ENCODE data around the gene DISC1.

DISC1 gene

DNA sequence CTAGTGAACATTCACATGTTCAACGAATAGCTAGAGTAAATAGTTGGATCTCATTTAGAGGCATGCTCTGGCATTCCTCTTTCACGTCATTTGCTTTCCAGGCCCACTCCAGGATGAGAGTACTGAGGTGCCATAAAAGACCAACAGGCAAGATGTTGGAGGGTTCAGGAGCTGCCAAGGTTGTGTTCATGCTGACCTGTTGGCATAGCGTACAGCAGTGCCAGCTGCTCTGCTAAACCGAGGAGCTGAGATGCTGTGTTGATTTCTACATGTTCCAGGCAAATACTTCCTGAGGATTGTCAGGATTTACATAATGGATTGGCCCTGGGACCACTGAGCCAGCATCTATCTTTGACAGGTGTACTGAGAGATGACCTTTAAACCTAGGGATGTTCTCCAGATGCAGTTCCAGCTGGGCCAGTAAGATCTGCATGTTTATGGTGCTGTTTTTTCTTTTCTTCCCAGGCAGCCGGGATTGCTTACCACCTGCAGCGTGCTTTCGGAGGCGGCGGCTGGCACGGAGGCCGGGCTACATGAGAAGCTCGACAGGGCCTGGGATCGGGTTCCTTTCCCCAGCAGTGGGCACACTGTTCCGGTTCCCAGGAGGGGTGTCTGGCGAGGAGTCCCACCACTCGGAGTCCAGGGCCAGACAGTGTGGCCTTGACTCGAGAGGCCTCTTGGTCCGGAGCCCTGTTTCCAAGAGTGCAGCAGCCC lies 66.9 kb downstream of the DISC1 start:
- H3K27me3 ChIP-seq (replicated peaks; ENCODE audit: control insufficient read depth, insufficient read depth, low read length), result no peaks in the 10 kb centered on the region
- no peaks in the 10 kb centered on the region for H3K36me3 ChIP-seq (ENCODE audit: control insufficient read depth, insufficient read depth, low read length, severe bottlenecking)
- no peak overlapping the region for H3K4me3 ChIP-seq (ENCODE audit: low read length)
- DNase-seq (ENCODE audit: low read depth), result no peak
- H3K9ac ChIP-seq (ENCODE audit: low read length), result no peak overlapping the region
- no peaks in the 10 kb centered on the region for H3K4me1 ChIP-seq (ENCODE audit: control insufficient read depth, insufficient read depth, low read length)
- H3K9me3 ChIP-seq (ENCODE audit: control insufficient read depth, low read length), result no peaks in the 10 kb centered on the region

DNA sequence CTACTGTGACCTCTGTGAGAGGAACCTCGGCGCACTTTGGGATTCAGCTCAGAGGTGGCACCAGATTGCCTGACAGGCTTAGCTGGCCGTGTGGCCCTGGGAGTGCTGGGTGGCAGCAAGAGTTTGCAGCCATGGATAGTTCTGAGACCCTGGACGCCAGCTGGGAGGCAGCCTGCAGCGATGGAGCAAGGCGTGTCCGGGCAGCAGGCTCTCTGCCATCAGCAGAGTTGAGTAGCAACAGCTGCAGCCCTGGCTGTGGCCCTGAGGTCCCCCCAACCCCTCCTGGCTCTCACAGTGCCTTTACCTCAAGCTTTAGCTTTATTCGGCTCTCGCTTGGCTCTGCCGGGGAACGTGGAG lies 67.5 kb downstream of the DISC1 start:
- DNase-seq (ENCODE audit: low read depth), result no peak
- Histone ChIP-seq H3K4me1 (ENCODE audit: control insufficient read depth, insufficient read depth, low read length) (no peaks in the 10 kb centered on the region), H3K4me3 (ENCODE audit: low read length) (no peak overlapping the region), H3K36me3 (ENCODE audit: control insufficient read depth, insufficient read depth, low read length, severe bottlenecking) (no peaks in the 10 kb centered on the region), H3K9ac (ENCODE audit: low read length) (no peak overlapping the region), H3K9me3 (ENCODE audit: control insufficient read depth, low read length) (no peaks in the 10 kb centered on the region), H3K27me3 (replicated peaks; ENCODE audit: control insufficient read depth, insufficient read depth, low read length) (no peaks in the 10 kb centered on the region)

DNA sequence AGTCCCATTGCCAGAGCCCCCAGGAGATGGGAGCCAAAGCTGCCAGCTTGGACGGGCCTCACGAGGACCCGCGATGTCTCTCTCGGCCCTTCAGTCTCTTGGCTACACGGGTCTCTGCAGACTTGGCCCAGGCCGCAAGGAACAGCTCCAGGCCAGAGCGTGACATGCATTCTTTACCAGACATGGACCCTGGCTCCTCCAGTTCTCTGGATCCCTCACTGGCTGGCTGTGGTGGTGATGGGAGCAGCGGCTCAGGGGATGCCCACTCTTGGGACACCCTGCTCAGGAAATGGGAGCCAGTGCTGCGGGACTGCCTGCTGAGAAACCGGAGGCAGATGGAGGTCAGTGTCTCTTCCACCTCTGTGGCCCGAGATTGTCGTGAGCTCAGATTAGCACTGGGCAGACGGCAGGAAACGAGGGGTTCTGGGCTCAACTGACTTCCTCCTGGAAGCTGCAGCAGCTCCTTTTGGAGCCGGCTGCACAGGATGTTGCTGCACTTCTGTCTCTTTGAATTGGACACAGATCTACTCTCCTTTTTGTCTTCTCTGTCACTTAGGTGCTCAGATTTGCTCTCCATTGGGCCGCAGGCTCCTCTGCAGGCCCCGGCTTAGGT lies 68.0 kb downstream of the DISC1 start:
- Histone ChIP-seq H3K9me3 (ENCODE audit: control insufficient read depth, low read length) (no peaks in the 10 kb centered on the region), H3K9ac (ENCODE audit: low read length) (no peak overlapping the region), H3K36me3 (ENCODE audit: control insufficient read depth, insufficient read depth, low read length, severe bottlenecking) (no peaks in the 10 kb centered on the region), H3K27me3 (replicated peaks; ENCODE audit: control insufficient read depth, insufficient read depth, low read length) (no peaks in the 10 kb centered on the region), H3K4me1 (ENCODE audit: control insufficient read depth, insufficient read depth, low read length) (no peaks in the 10 kb centered on the region), H3K4me3 (ENCODE audit: low read length) (no peak overlapping the region)
- no peak for DNase-seq (ENCODE audit: low read depth)

DNA sequence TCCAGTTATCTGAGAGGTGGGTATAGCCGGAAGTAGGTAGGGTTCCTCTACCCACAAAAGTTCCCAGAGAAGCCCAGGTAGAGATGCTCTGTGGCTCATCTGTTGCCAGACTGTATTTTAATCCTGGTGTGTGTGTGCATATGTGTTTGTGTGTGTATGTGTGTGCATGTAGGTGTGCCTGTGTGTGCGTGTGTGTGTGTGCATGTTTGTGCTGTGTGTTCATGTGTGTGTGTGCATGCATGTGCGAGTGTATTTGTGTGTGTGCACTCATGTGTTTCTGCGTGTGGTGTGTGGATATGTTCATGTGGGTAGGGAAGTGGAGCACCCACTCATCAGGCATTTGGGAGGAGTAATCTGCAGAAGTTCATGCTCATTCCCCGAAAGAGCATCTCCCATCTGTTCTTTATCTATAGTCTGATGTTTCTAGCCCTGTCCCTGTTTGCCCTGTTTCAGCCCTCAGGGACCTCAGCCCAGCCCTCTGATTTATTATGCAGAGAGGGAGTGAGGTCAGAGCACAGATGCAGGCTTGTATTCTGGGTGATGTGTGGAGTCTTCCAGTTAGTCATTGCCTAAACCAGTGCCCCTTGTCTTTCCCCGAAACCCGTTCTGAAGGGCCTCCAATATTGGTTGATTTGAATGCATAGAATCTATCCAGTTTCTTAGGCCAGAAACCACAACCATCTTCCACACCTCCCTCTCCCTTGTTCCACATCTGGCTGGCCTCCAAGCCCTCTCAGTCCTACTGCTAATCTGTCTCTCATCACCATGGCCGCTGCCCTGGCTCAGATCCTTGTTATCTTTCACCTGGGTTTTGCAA lies 69.1 kb downstream of the DISC1 start:
- no peak for DNase-seq (ENCODE audit: low read depth)
- Histone ChIP-seq H3K4me3 (ENCODE audit: low read length) (no peak overlapping the region), H3K9ac (ENCODE audit: low read length) (no peak overlapping the region)

DNA sequence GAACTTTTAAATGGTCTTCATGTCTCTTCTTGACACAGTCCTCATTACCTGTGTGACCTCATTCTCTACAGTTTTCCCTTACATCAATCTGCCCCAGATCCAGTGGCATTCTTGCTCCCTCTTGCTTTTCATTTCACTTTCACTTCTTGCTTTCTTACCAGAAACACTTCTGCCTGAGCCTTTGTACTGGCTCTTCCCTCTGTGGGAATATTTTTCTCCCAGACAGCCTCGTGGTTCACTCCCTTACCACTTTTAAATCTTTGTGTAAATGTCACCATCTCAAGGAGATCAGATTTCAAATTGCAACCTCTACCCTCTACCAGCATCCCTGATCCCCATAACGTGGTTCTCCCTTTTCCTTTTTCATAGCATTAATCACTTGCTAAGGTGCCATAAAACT lies 73.2 kb downstream of the DISC1 start:
- Histone ChIP-seq H3K27me3 (replicated peaks; ENCODE audit: control insufficient read depth, insufficient read depth, low read length) (no peaks in the 10 kb centered on the region), H3K9ac (ENCODE audit: low read length) (no peak overlapping the region), H3K36me3 (ENCODE audit: control insufficient read depth, insufficient read depth, low read length, severe bottlenecking) (no peaks in the 10 kb centered on the region), H3K4me1 (ENCODE audit: control insufficient read depth, insufficient read depth, low read length) (peaks cover 19% of the 10 kb centered on the region), H3K4me3 (ENCODE audit: low read length) (no peak overlapping the region), H3K9me3 (ENCODE audit: control insufficient read depth, low read length) (no peaks in the 10 kb centered on the region)
- peak; percentile 64 for DNase-seq (ENCODE audit: low read depth)

More for the DNA sequence above, 69.1 kb downstream of the DISC1 start:
- H3K9me3 ChIP-seq (ENCODE audit: control insufficient read depth, low read length), result no peaks in the 10 kb centered on the region
- no peaks in the 10 kb centered on the region for H3K36me3 ChIP-seq (ENCODE audit: control insufficient read depth, insufficient read depth, low read length, severe bottlenecking)
- H3K4me1 ChIP-seq (ENCODE audit: control insufficient read depth, insufficient read depth, low read length), result no peaks in the 10 kb centered on the region
- no peaks in the 10 kb centered on the region for H3K27me3 ChIP-seq (replicated peaks; ENCODE audit: control insufficient read depth, insufficient read depth, low read length)

DNA sequence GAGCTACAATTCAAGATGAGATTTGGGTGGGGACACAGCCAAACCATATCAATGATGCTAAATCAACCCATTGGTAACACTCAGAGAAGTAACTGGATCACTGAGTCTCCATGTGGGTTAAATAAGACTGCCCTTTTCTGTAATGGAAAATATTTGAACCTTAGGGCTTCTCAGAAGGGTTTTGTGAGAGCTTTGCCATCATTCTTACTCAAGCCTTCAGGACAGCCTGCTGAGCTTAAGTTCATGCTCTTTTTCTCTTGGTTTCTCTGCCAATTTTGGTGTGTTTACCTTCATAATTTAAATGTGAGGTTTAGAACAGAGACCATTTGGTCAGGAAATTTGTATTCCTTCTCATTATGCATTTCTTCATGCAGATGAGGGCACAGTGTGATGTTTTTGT lies 74.7 kb downstream of the DISC1 start:
- Histone ChIP-seq H3K9ac (ENCODE audit: low read length) (no peak overlapping the region), H3K4me3 (ENCODE audit: low read length) (no peak overlapping the region), H3K4me1 (ENCODE audit: control insufficient read depth, insufficient read depth, low read length) (peaks cover 19% of the 10 kb centered on the region), H3K36me3 (ENCODE audit: control insufficient read depth, insufficient read depth, low read length, severe bottlenecking) (no peaks in the 10 kb centered on the region), H3K27me3 (replicated peaks; ENCODE audit: control insufficient read depth, insufficient read depth, low read length) (no peaks in the 10 kb centered on the region), H3K9me3 (ENCODE audit: control insufficient read depth, low read length) (no peaks in the 10 kb centered on the region)
- peak; percentile 66 for DNase-seq (ENCODE audit: low read depth)

DNA sequence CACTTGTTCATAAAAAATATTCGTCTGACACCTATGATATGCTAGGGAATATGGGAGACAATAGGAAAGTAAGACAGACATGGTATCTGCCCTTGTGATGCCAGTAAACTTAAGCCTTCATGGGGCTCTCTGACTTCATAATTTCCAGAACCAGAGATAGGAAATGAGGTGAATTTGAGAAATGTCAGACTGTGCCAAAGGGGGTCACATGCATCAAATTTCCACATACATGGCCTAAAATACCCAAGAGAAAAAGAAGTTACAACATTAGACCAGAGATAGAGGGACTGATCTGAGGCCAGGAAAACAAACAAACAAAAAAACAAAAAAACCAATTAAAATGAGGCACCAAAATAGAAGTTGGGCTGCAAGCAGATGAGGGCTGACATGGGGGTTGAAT lies 75.7 kb downstream of the DISC1 start:
- peaks cover 19% of the 10 kb centered on the region for H3K4me1 ChIP-seq (ENCODE audit: control insufficient read depth, insufficient read depth, low read length)
- H3K9ac ChIP-seq (ENCODE audit: low read length), result no peak overlapping the region
- no peaks in the 10 kb centered on the region for H3K36me3 ChIP-seq (ENCODE audit: control insufficient read depth, insufficient read depth, low read length, severe bottlenecking)
- no peaks in the 10 kb centered on the region for H3K27me3 ChIP-seq (replicated peaks; ENCODE audit: control insufficient read depth, insufficient read depth, low read length)
- peak; percentile 61 for DNase-seq (ENCODE audit: low read depth)
- no peak overlapping the region for H3K4me3 ChIP-seq (ENCODE audit: low read length)
- no peaks in the 10 kb centered on the region for H3K9me3 ChIP-seq (ENCODE audit: control insufficient read depth, low read length)

DNA sequence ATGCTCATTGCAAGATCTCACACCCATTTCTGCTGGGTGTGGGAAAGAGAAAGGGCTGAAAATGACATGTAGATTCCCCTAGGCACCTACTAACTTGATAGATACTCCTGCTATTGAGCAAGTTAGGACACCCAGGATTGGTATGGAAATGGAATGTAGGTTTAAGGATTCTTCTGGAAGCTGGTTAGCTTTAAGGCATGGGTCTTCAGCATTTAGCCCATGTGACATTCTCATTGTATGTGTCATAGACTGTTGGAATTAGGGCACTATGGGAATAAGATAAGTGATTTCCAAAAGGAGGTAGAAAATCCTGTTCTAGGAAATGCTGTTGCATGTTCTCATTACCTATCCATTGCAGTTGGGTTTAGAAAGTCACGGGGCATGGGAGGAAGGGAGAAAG lies 76.2 kb downstream of the DISC1 start:
- Histone ChIP-seq H3K36me3 (ENCODE audit: control insufficient read depth, insufficient read depth, low read length, severe bottlenecking) (no peaks in the 10 kb centered on the region), H3K27me3 (replicated peaks; ENCODE audit: control insufficient read depth, insufficient read depth, low read length) (no peaks in the 10 kb centered on the region), H3K9me3 (ENCODE audit: control insufficient read depth, low read length) (no peaks in the 10 kb centered on the region), H3K9ac (ENCODE audit: low read length) (no peak overlapping the region), H3K4me3 (ENCODE audit: low read length) (no peak overlapping the region), H3K4me1 (ENCODE audit: control insufficient read depth, insufficient read depth, low read length) (peaks cover 19% of the 10 kb centered on the region)
- DNase-seq (ENCODE audit: low read depth), result peak; percentile 53

DNA sequence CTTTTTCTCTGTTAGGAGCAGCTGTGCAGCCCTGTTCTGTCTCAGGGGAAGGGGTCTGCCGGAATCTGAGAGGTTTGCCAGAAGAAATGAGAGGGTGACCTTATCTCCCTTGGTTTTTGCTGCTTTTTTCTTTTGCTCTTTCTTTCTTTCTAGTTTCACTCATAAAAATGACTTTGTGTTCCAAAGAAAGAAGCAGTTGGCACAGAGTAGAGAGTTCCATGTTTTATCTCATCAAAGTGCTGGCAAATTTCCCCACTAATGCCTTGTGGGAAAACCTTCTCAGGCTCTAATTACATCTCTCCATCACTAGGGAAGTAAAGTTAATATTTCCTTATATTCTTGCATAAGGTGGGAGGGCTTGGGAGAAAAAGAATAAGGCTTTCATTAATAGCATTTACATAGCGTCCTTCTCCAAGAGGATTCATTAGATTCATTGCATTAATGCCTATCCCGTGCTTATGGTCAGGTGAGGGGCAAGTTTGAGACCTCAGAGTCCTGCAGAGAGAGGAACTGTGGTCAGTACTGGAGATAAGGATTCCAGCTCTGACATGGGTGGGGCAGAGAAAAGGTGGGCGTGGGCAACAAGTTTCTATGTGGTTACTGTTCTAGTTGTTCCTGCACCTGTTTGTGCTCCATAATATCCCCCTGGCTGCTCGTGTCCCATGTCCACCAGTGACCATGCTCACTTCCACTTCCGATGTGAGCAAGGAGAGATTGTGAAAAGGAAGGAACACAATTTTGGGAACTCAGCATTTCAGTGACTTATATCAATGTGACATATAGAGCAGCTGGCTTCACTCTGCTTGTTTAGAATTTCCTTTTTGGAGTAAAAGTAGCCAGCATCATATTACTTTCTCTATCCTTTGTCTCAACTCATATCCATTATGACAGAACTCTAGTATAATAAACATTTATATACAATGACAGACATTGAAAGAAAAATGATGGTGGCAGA lies 79.5 kb downstream of the DISC1 start:
- Histone ChIP-seq H3K4me3 (ENCODE audit: low read length) (no peak overlapping the region), H3K9ac (ENCODE audit: low read length) (no peak overlapping the region), H3K27me3 (replicated peaks; ENCODE audit: control insufficient read depth, insufficient read depth, low read length) (no peaks in the 10 kb centered on the region), H3K4me1 (ENCODE audit: control insufficient read depth, insufficient read depth, low read length) (peaks cover 19% of the 10 kb centered on the region), H3K9me3 (ENCODE audit: control insufficient read depth, low read length) (no peaks in the 10 kb centered on the region), H3K36me3 (ENCODE audit: control insufficient read depth, insufficient read depth, low read length, severe bottlenecking) (no peaks in the 10 kb centered on the region)
- peak; percentile 24 for DNase-seq (ENCODE audit: low read depth)

DNA sequence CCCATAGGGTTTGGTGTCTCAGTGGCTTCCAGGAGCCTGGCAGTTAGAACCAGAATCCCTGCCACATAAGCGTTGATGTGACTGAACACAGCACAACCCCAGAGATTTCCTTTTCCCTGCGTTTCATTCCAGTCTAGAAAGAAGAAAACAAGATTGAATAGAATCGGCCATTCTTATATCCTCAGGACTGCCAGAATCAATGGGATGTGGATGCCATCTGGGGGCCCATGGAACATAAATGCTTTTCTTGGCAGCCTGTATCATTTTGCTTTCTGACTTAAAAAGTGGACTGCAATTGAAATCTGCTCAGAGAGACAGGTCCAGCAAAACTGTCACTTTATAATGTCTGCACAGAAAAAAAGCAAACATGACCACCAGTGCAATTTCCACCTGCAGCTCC lies 80.3 kb downstream of the DISC1 start:
- H3K27me3 ChIP-seq (replicated peaks; ENCODE audit: control insufficient read depth, insufficient read depth, low read length), result no peaks in the 10 kb centered on the region
- no peaks in the 10 kb centered on the region for H3K36me3 ChIP-seq (ENCODE audit: control insufficient read depth, insufficient read depth, low read length, severe bottlenecking)
- peaks cover 18% of the 10 kb centered on the region for H3K4me1 ChIP-seq (ENCODE audit: control insufficient read depth, insufficient read depth, low read length)
- no peak overlapping the region for H3K4me3 ChIP-seq (ENCODE audit: low read length)
- H3K9me3 ChIP-seq (ENCODE audit: control insufficient read depth, low read length), result no peaks in the 10 kb centered on the region
- H3K9ac ChIP-seq (ENCODE audit: low read length), result no peak overlapping the region
- peak; percentile 5 for DNase-seq (ENCODE audit: low read depth)

DNA sequence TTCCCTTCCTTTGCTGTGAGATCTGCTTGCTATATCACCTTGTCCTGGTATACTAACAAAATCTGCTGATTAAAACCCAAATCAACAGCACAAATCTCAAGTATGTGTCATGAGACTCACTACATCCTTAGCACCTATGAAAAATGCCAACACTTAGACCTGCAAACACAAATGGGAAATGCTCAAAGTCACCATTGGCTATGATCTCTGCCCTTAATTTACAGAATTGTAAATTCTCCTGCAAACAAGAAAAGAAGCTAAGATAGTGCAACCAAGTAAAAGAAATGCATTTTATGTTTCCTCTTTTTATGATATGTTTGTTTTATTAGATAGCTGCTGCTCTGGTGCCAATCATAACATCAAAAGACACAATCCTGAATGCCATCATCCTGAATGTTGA lies 80.8 kb downstream of the DISC1 start:
- peak; percentile 13 for DNase-seq (ENCODE audit: low read depth)
- Histone ChIP-seq H3K9ac (ENCODE audit: low read length) (no peak overlapping the region), H3K36me3 (ENCODE audit: control insufficient read depth, insufficient read depth, low read length, severe bottlenecking) (no peaks in the 10 kb centered on the region), H3K4me1 (ENCODE audit: control insufficient read depth, insufficient read depth, low read length) (peaks cover 13% of the 10 kb centered on the region), H3K27me3 (replicated peaks; ENCODE audit: control insufficient read depth, insufficient read depth, low read length) (no peaks in the 10 kb centered on the region), H3K4me3 (ENCODE audit: low read length) (no peak overlapping the region), H3K9me3 (ENCODE audit: control insufficient read depth, low read length) (no peaks in the 10 kb centered on the region)
